HepG2 (cell line): ENCODE results near the gene PARP15. TPM values are rescaled to one million over a fixed set of nuclear protein-coding genes. Genes with fewer than 3 reads are reported as not detected.

Source experiments
- ARNT2 ChIP-seq: sonication (generic); formaldehyde crosslinking; IDR thresholded peaks from 2 replicates; pipeline ENCODE4 v1.8.0; 2022; ENCODE audit warnings: mild to moderate bottlenecking, low read depth, missing genetic modification reagents, moderate library complexity
- ARNTL ChIP-seq: sonication (generic); formaldehyde crosslinking; IDR thresholded peaks from 2 replicates; pipeline ENCODE4 v1.4.0; 2020; ENCODE audit warnings: mild to moderate bottlenecking, missing genetic modification reagents
- ASH2L ChIP-seq: fragments of 300-600, 200-600 bp; sonication (generic); IDR thresholded peaks from 2 replicates; pipeline ENCODE4 v1.7.0; 2017; ENCODE audit warnings: low read depth, mild to moderate bottlenecking, moderate library complexity, mixed read lengths, low read length; ENCODE audit not compliant: insufficient read length
- ATF7-NPFF ChIP-seq: sonication (generic); formaldehyde crosslinking; IDR thresholded peaks from 2 replicates; pipeline ENCODE4 v1.8.1; 2023; ENCODE audit warnings: mild to moderate bottlenecking, low read depth, missing genetic modification reagents, moderate library complexity
- BHLHE40 ChIP-seq: IDR thresholded peaks from 2 replicates; pipeline ENCODE4 v1.6.1; 2011; ENCODE audit warnings: low read length, improper control_type of control experiment
- BRD4 ChIP-seq: sonication (generic); formaldehyde crosslinking; IDR thresholded peaks from 2 replicates; pipeline ENCODE4 v1.4.0; 2020; ENCODE audit warnings: missing genetic modification reagents
- CHD2 ChIP-seq: IDR thresholded peaks from 2 replicates; pipeline ENCODE4 v1.6.1; 2011; ENCODE audit warnings: low read depth, low read length, improper control_type of control experiment
- FOSL1 ChIP-seq: sonication (generic); formaldehyde crosslinking; IDR thresholded peaks from 2 replicates; pipeline ENCODE4 v1.9.0; 2021; ENCODE audit warnings: missing genetic modification reagents, borderline replicate concordance
- HMGXB4 ChIP-seq, 2 experiments: sonication (generic) in 1 of 2; formaldehyde crosslinking in 1 of 2; IDR thresholded peaks; 2 replicates each; pipeline versions ENCODE4 v1.4.0 to v1.6.1; 2018 to 2020; ENCODE audit warnings: missing genetic modification reagents in 2 of 2, borderline replicate concordance in 1 of 2, low read depth in 1 of 2, mild to moderate bottlenecking in 1 of 2, missing biosample characterization in 1 of 2
- HNRNPLL ChIP-seq: fragments of 200-400 bp; formaldehyde crosslinking; IDR thresholded peaks from 2 replicates; pipeline ENCODE4 v1.6.1; 2017; ENCODE audit warnings: mild to moderate bottlenecking, low read depth, low read length; ENCODE audit not compliant: poor library complexity, severe bottlenecking
- ISX ChIP-seq: sonication (generic); formaldehyde crosslinking; conservative IDR thresholded peaks from 2 replicates; pipeline ENCODE4 v1.5.0; 2020; ENCODE audit warnings: missing genetic modification reagents
- KDM3A ChIP-seq: IDR thresholded peaks from 2 replicates; pipeline ENCODE4 v1.6.1; 2018; ENCODE audit warnings: low read depth, missing compliant biosample characterization
- KMT2B ChIP-seq: IDR thresholded peaks from 2 replicates; pipeline ENCODE4 v1.6.1; 2016; ENCODE audit warnings: missing genetic modification reagents, missing compliant biosample characterization
- MEF2D ChIP-seq: sonication (generic); formaldehyde crosslinking; IDR thresholded peaks from 2 replicates; pipeline ENCODE4 v1.5.1; 2020; ENCODE audit warnings: mild to moderate bottlenecking, missing genetic modification reagents
- NCOA2 ChIP-seq: sonication (generic); formaldehyde crosslinking; IDR thresholded peaks from 2 replicates; pipeline ENCODE4 v1.8.0; 2022; ENCODE audit warnings: inconsistent platforms
- NONO ChIP-seq, 2 experiments: fragments of 450-650 bp in 1 of 2; sonication (generic) in 1 of 2; formaldehyde crosslinking in 1 of 2; IDR thresholded peaks in 1 of 2; conservative IDR thresholded peaks in 1 of 2; 2 replicates each; pipeline versions ENCODE4 v1.6.1 to v1.8.0; 2017 to 2022; ENCODE audit warnings: mild to moderate bottlenecking in 1 of 2, missing genetic modification reagents in 1 of 2, moderate library complexity in 1 of 2
- NR0B2 ChIP-seq: sonication (generic); formaldehyde crosslinking; IDR thresholded peaks from 2 replicates; pipeline ENCODE4 v1.4.0; 2020; ENCODE audit warnings: mild to moderate bottlenecking, missing genetic modification reagents
- NR3C1 ChIP-seq: sonication (generic); formaldehyde crosslinking; IDR thresholded peaks from 2 replicates; pipeline ENCODE4 v1.4.0; 2020; ENCODE audit warnings: missing genetic modification reagents
- SMARCC2 ChIP-seq: fragments of 450-650 bp; IDR thresholded peaks from 2 replicates; pipeline ENCODE4 v1.6.1; 2017; ENCODE audit warnings: antibody characterized with exemption, mild to moderate bottlenecking
- SP1 ChIP-seq, 2 experiments: fragments of 450-650 bp in 1 of 2; sonication (generic) in 1 of 2; formaldehyde crosslinking in 1 of 2; IDR thresholded peaks; 2 replicates each; pipeline versions ENCODE4 v1.4.0 to v1.6.1; 2016 to 2020; ENCODE audit warnings: missing genetic modification reagents in 1 of 2
- STAG1 ChIP-seq: sonication (generic); formaldehyde crosslinking; IDR thresholded peaks from 2 replicates; pipeline ENCODE4 v1.4.0; 2020; ENCODE audit warnings: missing genetic modification reagents
- TMF1 ChIP-seq: sonication (generic); formaldehyde crosslinking; IDR thresholded peaks from 2 replicates; pipeline ENCODE4 v1.8.1; 2022; ENCODE audit warnings: low read depth, missing genetic modification reagents
- U2AF1 ChIP-seq: fragments of 200-400 bp; formaldehyde crosslinking; optimal IDR thresholded peaks from 2 replicates; pipeline ENCODE3; 2017; ENCODE audit warnings: mild to moderate bottlenecking, low read depth, low read length
- ZEB1 ChIP-seq: IDR thresholded peaks from 2 replicates; pipeline ENCODE4 v1.6.1; 2012; ENCODE audit warnings: mild to moderate bottlenecking, low read depth, inconsistent platforms; ENCODE audit not compliant: insufficient replicate concordance
- ZNF354B ChIP-seq: sonication (generic); formaldehyde crosslinking; IDR thresholded peaks from 2 replicates; pipeline ENCODE4 v1.8.0; 2022; ENCODE audit warnings: mild to moderate bottlenecking, missing genetic modification reagents
- ZNF431 ChIP-seq: sonication (generic); formaldehyde crosslinking; IDR thresholded peaks from 2 replicates; pipeline ENCODE4 v1.9.0; 2022; ENCODE audit warnings: missing genetic modification reagents, low read depth, mild to moderate bottlenecking, borderline replicate concordance
- ZNF616 ChIP-seq: sonication (generic); formaldehyde crosslinking; IDR thresholded peaks from 2 replicates; pipeline ENCODE4 v1.5.0; 2020; ENCODE audit warnings: low read depth, mild to moderate bottlenecking, missing genetic modification reagents
- ZNF773 ChIP-seq: sonication (generic); formaldehyde crosslinking; IDR thresholded peaks from 2 replicates; pipeline ENCODE4 v1.4.0; 2020; ENCODE audit warnings: missing genetic modification reagents, borderline replicate concordance
- polyA plus RNA-seq, 8 experiments: library from polyadenylated mRNA; depleted of rRNA in 3 of 8; stranded (reverse) in 7 of 8; unstranded in 1 of 8; fragments of >200 nt; fragmentation: Illumina TruSeq in 4 of 8; extraction: Trizol in 4 of 8; gene quantifications; 2 replicates each; pipeline versions ENCODE4 v1.2.1 to v1.2.3, GENCODE V29; 2011 to 2016; ENCODE audit warnings: low read depth in 4 of 8, missing spikeins in 1 of 8, mixed read lengths in 1 of 8; ENCODE audit not compliant: insufficient read depth in 1 of 8
- total RNA-seq, 5 experiments: library from RNA; depleted of rRNA; stranded (reverse); fragments of >200 nt; fragmentation: Illumina TruSeq; extraction: Trizol; gene quantifications; 2 replicates each; pipeline ENCODE4 v1.2.3, GENCODE V29; 2016; ENCODE audit warnings: low read depth in 1 of 5

Gene PARP15
- total and polyA plus RNA-seq, 2 of the 13 experiments (the other 11 are each of a cell fraction or from before 2014, with no cell fraction given) = 0.02 TPM; not detected in 1

- no peak for TF ChIP-seq TMF1 (CRISPR knock-in tag)
- no peak for TF ChIP-seq BHLHE40
- no peak for TF ChIP-seq ZNF354B
- TF ChIP-seq ZEB1 = peak; percentile 24
- TF ChIP-seq STAG1 (CRISPR knock-in tag) = no peak
- TF ChIP-seq ARNT2 (CRISPR knock-in tag) = peak; percentile 59; the same call in 1 of the 2 replicates
- TF ChIP-seq ZNF431 (CRISPR knock-in tag) = no peak
- TF ChIP-seq NR0B2 (CRISPR knock-in tag) = peak; percentile 31; the same call in 1 of the 2 replicates
- no peak for TF ChIP-seq SP1 (IDR thresholded peaks at IDR 0.05)
- no peak for TF ChIP-seq SP1 (CRISPR knock-in tag; IDR thresholded peaks at IDR 0.05)
- TF ChIP-seq ASH2L = peak; percentile 90
- no peak for TF ChIP-seq CHD2
- TF ChIP-seq KMT2B (CRISPR knock-in tag) = peak; percentile 90
- no peak for TF ChIP-seq NONO (IDR thresholded peaks at IDR 0.05)
- TF ChIP-seq NONO (CRISPR knock-in tag; conservative IDR thresholded peaks at IDR 0.05) = peak; percentile 20; the same call in 1 of the 2 replicates
- TF ChIP-seq ZNF616 (CRISPR knock-in tag) = peak; percentile 74; the same call in 1 of the 2 replicates
- TF ChIP-seq HMGXB4 (CRISPR knock-in tag; IDR thresholded peaks at IDR 0.05; ENCODE audit: borderline replicate concordance in 1 of 2, low read depth in 1 of 2) = peak; percentile 69 to 76; a peak in 3 of 4 replicates
- TF ChIP-seq U2AF1 = peak; percentile 36
- peak; percentile 41; the same call in 1 of the 2 replicates for TF ChIP-seq ZNF773 (CRISPR knock-in tag)
- TF ChIP-seq SMARCC2 = no peak
- TF ChIP-seq BRD4 (CRISPR knock-in tag) = 0 out of 2 replicates have a peak, but pooled peaks have one; percentile 17
- peak; percentile 55; the same call in 1 of the 2 replicates for TF ChIP-seq KDM3A (CRISPR knock-in tag)
- no peak for TF ChIP-seq NR3C1 (CRISPR knock-in tag)
- no peak for TF ChIP-seq ARNTL (CRISPR knock-in tag)
- 0 out of 2 replicates have a peak, but pooled peaks have one; percentile 56 for TF ChIP-seq ATF7-NPFF (CRISPR knock-in tag)
- no peak for TF ChIP-seq FOSL1
- TF ChIP-seq HNRNPLL = peak; percentile 74
- 0 out of 2 replicates have a peak, but pooled peaks have one; percentile 11 for TF ChIP-seq NCOA2 (CRISPR knock-in tag)
- 0 out of 2 replicates have a peak, but pooled peaks have one; percentile 33 for TF ChIP-seq MEF2D (CRISPR knock-in tag)
- 0 out of 2 replicates have a peak, but pooled peaks have one; percentile 44 for TF ChIP-seq ISX
Measured at GRCh38 chr3:122680475-122681283, 103.2 kb downstream of the PARP15 start, which contains the start of gene PARP14 (continued).
